ENCODE data around the gene ZNF200. TPM values are rescaled to one million over a fixed set of nuclear protein-coding genes. Genes with fewer than 3 reads are reported as not detected.
"Not testable (repeated sequence)": the region's sequence is repeated elsewhere in the genome, so short reads cannot be mapped to it uniquely, and the experiment has no call there.

The ZNF200 gene
- total RNA-seq, 4 donors from 2014 or later = 4.3 to 10.1 (median 4.6) TPM

DNA sequence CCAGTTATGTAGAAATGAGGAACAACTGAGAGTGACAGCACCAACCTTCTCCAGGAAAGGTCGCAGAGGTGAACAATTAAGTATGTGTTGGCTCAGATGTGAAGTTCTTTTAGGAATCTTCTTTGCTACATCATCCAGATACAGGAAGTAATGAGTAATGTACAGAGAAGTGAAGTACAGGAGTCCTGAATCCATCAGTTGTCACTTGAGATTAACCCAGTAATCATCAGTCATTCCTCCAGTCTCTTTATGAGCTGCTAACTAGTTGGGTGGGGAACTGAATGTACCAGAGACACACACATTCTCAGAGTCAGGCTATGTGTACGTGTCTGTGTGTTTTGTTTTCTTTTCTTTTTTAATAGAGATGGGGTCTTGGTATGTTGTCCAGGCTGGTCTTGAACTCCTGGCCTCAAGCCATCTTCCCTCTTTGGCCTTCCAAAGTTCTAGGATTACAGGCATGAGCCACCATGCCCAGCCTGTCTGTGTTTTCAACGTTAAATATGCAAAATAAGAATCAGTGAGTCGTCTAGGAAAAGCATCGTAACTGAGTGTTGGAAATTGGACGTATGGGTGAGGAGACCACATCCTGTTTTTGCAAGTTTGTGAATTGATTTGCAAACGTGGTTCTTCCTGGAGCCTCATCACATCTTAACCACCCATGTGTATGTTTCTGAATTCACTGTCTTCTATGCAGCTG lies 19.9 kb downstream of the ZNF200 start:
- intact Hi-C loops (cut with DNase I) = no loop called here

DNA sequence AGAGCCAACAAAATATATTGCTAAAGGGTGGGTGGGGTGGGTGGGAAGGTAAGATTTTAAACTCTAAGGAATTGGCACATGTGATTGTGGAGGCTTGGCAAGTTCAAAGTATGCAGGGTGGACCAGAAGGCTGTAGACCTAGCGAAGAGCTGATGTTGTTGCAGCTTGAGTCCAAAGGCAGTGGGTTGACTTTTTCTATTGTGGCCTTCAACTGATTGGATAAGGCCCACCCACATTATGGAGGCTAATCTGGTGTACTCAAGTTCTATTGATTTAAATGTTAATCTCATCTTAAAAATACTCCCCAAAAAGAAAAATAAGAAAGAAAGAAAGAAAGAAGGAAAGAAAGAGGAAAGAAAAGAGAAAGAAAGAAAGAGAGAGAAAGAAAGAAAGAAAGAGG lies 22.4 kb downstream of the ZNF200 start:
- Histone ChIP-seq H3K9me3 (peaks cover 0 to 7% (median 0%) of the 10 kb centered on the region in 3 donors), H3K4me3 (no peak overlapping the region), H3K36me3 (no peaks in the 10 kb centered on the region), H3K27ac (no peak overlapping the region), H3K27me3 (peaks cover 0 to 16% (median 0%) of the 10 kb centered on the region in 4 donors), H3K4me1 (no peaks in the 10 kb centered on the region)
- TF ChIP-seq POLR2A (IDR thresholded peaks at IDR 0.05) = no peak
- TF ChIP-seq, protein P1, sequence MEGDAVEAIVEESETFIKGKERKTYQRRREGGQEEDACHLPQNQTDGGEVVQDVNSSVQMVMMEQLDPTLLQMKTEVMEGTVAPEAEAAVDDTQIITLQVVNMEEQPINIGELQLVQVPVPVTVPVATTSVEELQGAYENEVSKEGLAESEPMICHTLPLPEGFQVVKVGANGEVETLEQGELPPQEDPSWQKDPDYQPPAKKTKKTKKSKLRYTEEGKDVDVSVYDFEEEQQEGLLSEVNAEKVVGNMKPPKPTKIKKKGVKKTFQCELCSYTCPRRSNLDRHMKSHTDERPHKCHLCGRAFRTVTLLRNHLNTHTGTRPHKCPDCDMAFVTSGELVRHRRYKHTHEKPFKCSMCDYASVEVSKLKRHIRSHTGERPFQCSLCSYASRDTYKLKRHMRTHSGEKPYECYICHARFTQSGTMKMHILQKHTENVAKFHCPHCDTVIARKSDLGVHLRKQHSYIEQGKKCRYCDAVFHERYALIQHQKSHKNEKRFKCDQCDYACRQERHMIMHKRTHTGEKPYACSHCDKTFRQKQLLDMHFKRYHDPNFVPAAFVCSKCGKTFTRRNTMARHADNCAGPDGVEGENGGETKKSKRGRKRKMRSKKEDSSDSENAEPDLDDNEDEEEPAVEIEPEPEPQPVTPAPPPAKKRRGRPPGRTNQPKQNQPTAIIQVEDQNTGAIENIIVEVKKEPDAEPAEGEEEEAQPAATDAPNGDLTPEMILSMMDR (IDR thresholded peaks at IDR 0.05) = no peak
- 54 to 69% methylated on average over 1 of the region's 1 CpG for WGBS, 2 donors
- no peak for DNase-seq
- intact Hi-C loops (cut with DNase I) = no loop called here

More for the DNA sequence above, 19.9 kb downstream of the ZNF200 start:
- no peaks in the 10 kb centered on the region for H3K4me1 ChIP-seq
- WGBS, 2 donors = 46 to 49% methylated on average over 7 of the region's 7 CpGs
- no peak overlapping the region for H3K4me3 ChIP-seq
- no peak for DNase-seq
- TF ChIP-seq, protein P1 (IDR thresholded peaks at IDR 0.05) = no peak
- no peak for TF ChIP-seq POLR2A (IDR thresholded peaks at IDR 0.05)
- no peaks in the 10 kb centered on the region for H3K36me3 ChIP-seq
- H3K27me3 ChIP-seq = peaks cover 0 to 3% (median 0%) of the 10 kb centered on the region in 4 donors
- peaks cover 0 to 10% (median 4%) of the 10 kb centered on the region in 3 donors for H3K9me3 ChIP-seq
- peak overlapping the region in 1 of 4 donors; percentile 16 for H3K27ac ChIP-seq

DNA sequence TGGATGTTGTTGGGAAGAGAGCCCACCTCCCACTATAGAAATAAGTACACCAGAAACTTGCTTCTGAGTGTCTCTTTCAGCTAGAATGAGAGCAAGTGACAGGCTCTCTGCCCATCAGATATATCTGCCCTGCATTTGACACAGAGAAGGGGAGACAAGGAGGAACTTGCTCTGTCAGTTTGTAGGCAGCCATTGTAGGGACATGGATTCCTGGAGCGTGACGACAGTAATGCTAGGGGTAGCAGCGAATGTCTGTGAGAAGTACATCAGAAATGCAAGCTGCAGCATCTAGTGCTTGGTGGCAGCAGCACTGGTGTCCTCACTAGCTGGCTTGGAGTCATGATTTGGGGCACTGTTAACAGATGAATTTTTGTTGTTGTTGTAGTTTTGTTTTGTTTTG lies 23.0 kb downstream of the ZNF200 start:
- Histone ChIP-seq H3K4me1 (no peaks in the 10 kb centered on the region), H3K27ac (no peak overlapping the region), H3K4me3 (no peak overlapping the region), H3K27me3 (peaks cover 0 to 16% (median 0%) of the 10 kb centered on the region in 4 donors), H3K36me3 (no peaks in the 10 kb centered on the region), H3K9me3 (peaks cover 0 to 12% (median 0%) of the 10 kb centered on the region in 3 donors)
- no peak for TF ChIP-seq POLR2A (IDR thresholded peaks at IDR 0.05)
- TF ChIP-seq, protein P1 (IDR thresholded peaks at IDR 0.05) = no peak
- DNase-seq = no peak
- WGBS, 2 donors = 89 to 90% methylated on average over 3 of the region's 3 CpGs
- intact Hi-C loops (cut with DNase I) = no loop called here

DNA sequence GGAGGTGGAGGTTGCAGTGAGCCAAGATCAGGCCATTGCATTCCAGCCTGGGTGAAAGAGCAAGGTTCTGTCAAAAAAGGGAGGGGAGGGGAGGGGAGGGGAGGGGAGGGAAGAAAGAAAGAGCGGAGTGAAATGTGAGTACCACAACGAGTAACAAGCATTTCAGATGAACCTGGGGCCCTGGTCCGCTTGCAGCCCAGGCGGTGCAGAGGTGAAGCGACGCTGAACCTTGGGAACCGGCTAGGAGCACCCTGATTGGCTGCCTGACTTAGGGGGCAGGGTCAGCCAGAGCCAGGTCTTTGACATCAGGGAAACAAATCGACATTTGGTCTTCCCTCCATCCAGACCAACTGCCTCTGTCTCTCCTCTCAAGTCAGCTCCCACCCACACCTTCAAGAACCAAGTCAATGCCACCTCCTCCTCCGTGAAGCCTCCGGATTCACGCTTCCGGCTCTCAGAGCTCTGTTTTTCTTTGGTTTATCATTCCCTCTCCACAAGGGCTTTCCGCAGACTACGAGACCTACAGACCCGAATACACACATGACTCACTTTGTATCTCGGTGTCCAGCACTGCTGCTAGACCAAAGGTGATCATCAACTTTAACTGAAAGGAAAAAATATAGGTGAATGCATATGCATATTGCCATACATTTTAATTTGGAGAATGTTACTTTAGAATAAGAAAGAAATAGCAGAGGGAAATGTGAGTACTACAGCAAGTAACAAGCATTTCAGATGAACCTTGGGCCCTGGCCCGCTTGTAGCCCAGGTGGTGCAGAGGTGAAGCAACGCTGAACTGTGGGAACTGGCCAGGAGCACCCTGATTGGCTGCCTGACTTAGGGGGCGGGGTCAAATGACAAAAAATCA lies 27.6 kb downstream of the ZNF200 start:
- H3K4me3 ChIP-seq = no peak overlapping the region
- peaks cover 0 to 39% (median 0%) of the 10 kb centered on the region in 4 donors for H3K27me3 ChIP-seq
- peaks cover 0 to 32% (median 11%) of the 10 kb centered on the region in 3 donors for H3K9me3 ChIP-seq
- H3K36me3 ChIP-seq = no peaks in the 10 kb centered on the region
- H3K4me1 ChIP-seq = no peaks in the 10 kb centered on the region
- 64% methylated on average over 17 to 18 of the region's 19 CpGs for WGBS, 2 donors
- intact Hi-C loops (cut with DNase I) = no loop called here
- DNase-seq = no peak
- TF ChIP-seq, protein P1 (IDR thresholded peaks at IDR 0.05) = no peak
- TF ChIP-seq POLR2A (IDR thresholded peaks at IDR 0.05) = no peak
- no peak overlapping the region for H3K27ac ChIP-seq

DNA sequence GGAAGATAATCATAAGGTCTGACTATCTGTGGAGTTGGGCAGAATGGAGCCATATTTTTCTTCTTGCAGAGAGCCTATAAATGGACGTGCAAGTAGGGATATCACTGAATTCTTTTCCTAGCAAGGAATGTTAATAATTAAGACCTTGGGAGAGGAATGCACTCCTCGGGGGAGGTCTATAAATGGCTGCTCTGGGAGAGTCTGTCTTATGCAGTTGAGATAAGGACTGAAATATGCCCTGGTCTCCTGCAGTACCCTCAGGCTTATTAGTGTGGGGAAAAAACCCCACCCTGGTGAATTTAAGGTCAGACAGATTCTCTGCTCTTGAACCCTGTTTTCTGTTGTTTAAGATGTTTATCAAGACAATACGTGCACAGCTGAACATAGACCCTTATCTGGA lies 29.0 kb downstream of the ZNF200 start:
- H3K4me1 ChIP-seq; intact Hi-C loops (cut with DNase I); H3K36me3 ChIP-seq; H3K27ac ChIP-seq; DNase-seq; H3K4me3 ChIP-seq: not testable (repeated sequence)
- peaks cover 0 to 32% (median 11%) of the 10 kb centered on the region in 3 donors for H3K9me3 ChIP-seq
- peaks cover 0 to 47% (median 0%) of the 10 kb centered on the region in 4 donors for H3K27me3 ChIP-seq
- WGBS, 2 donors = 60 to 68% methylated on average over 3 of the region's 3 CpGs
